Activated CD8-positive, alpha-beta T cell treated with anti-CD3 and anti-CD28 coated beads, Interleukin-2, amount 10 ng/mL, durations not matched to agents 7 days and 5 days (primary cell): ENCODE results near the gene ATP6V0C. TPM values are rescaled to one million over a fixed set of nuclear protein-coding genes. Genes with fewer than 3 reads are reported as not detected.

Experiments used
- ATAC-seq: fragments of 150-1000 bp; cut with Tn5 transposase; one replicate; pipeline ENCODE4 v1.10.0; 2021; ENCODE audit warnings: moderate library complexity
- CTCF ChIA-PET: fragments of 350-600 bp; sonication (Branson Sonifier 250); formaldehyde crosslinking; loops from one replicate; lab custom pipeline; 2021; ENCODE audit warnings: antibody characterized with exemption; lab: Charles Lee
- POLR2A ChIA-PET: fragments of 350-600 bp; sonication (Branson Sonifier 250); formaldehyde crosslinking; loops from one replicate; lab custom pipeline; 2021; ENCODE audit warnings: antibody characterized with exemption; lab: Charles Lee
- DNase-seq: peaks from one replicate; pipeline ENCODE4 v3.0.0-alpha.2; 2020
- H3K27ac Mint-ChIP-seq: one replicate; pipeline ENCODE4 v1.8.0; 2021; ENCODE audit warnings: mild to moderate bottlenecking, mixed read lengths
- H3K27me3 Mint-ChIP-seq: one replicate; pipeline ENCODE4 v1.8.0; 2021; ENCODE audit warnings: low read depth, mixed read lengths
- H3K36me3 Mint-ChIP-seq: one replicate; pipeline ENCODE4 v1.8.0; 2021; ENCODE audit warnings: low read depth, mixed read lengths
- H3K4me1 Mint-ChIP-seq: one replicate; pipeline ENCODE4 v1.8.0; 2021; ENCODE audit warnings: low read depth, mixed read lengths
- H3K4me3 Mint-ChIP-seq: one replicate; pipeline ENCODE4 v1.8.0; 2021; ENCODE audit warnings: mild to moderate bottlenecking, mixed read lengths
- H3K9me3 Mint-ChIP-seq: one replicate; pipeline ENCODE4 v1.8.0; 2022; ENCODE audit warnings: mixed read lengths; ENCODE audit not compliant: insufficient read depth
- total RNA-seq, 2 experiments: library from RNA; stranded (reverse); gene quantifications; one replicate each; pipeline ENCODE4 v1.2.3, GENCODE V29; 2021

The ATP6V0C gene
- 100 to 1,000 TPM; 105 to 110 TPM for total RNA-seq

- Mint-ChIP-seq H3K27me3 (peaks cover 3% of the 10 kb centered on the region), H3K4me3 (peak within 1 kb of the TSS; percentile 91), H3K9me3 (no peaks in the 10 kb centered on the region), H3K27ac (peak within 1 kb of the TSS; percentile 97), H3K36me3 (peaks cover 8% of the 10 kb centered on the region), H3K4me1 (peaks cover 55% of the 10 kb centered on the region)
- POLR2A ChIA-PET = interaction anchor here (0.6 to 2.0 kb wide), 15 partner anchors 9 to 306 kb away, joined by 3 to 9 read pairs (median 4); partner anchors contain the start of genes CCNF, CEMP1 and TBC1D24
- DNase-seq (peak; percentile 94), ATAC-seq (peak; percentile 86)
- CTCF ChIA-PET = interaction anchor here (1.5 kb wide), 1 partner anchor 12 kb away, joined by 7 read pairs; no protein-coding TSS in a partner anchor
Measured at GRCh38 chr16:2513405-2514332, at the start of gene ATP6V0C. Gene ATP6V0C (plus strand): TSS chr16:2513952. CDS start chr16:2514104, 152 bp downstream.

DNA sequence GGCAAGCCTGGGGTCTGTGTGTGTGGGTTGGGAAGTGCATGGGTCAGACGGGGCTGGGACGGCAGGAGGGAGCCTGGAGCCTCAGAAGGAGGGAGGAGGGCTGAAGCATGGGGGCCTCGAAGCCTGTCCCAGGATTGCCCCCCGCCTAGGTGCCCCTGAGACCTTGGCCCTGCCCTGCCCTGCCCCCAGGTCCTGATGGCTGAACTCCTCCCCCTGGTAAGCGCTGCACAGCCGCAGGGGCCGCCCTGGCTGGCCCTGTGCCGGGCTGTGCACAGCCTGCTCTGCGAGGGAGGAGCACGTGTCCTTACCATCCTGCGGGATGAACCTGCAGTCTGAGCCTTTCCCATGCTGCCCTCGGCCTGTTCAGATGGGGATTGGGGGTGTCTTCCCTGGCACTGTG, 49.4 kb upstream of the ATP6V0C start:
- no peak overlapping the region for H3K27ac Mint-ChIP-seq
- peaks cover 8% of the 10 kb centered on the region for H3K36me3 Mint-ChIP-seq
- H3K4me3 Mint-ChIP-seq = no peak overlapping the region
- no peaks in the 10 kb centered on the region for H3K9me3 Mint-ChIP-seq
- ATAC-seq (no peak), DNase-seq (no peak)
- peaks cover 15% of the 10 kb centered on the region for H3K27me3 Mint-ChIP-seq
- H3K4me1 Mint-ChIP-seq = peaks cover 10% of the 10 kb centered on the region
- ChIA-PET POLR2A (no interaction called here), CTCF (no interaction called here)

GRCh38 chr16:2465653-2466415, 47.9 kb upstream of the ATP6V0C start:
- ChIA-PET POLR2A (no interaction called here), CTCF (no interaction called here)
- Mint-ChIP-seq H3K4me3 (no peak overlapping the region), H3K36me3 (peaks cover 4% of the 10 kb centered on the region), H3K27ac (no peak overlapping the region), H3K9me3 (no peaks in the 10 kb centered on the region), H3K4me1 (peaks cover 7% of the 10 kb centered on the region), H3K27me3 (peaks cover 27% of the 10 kb centered on the region)
- no peak for DNase-seq
- ATAC-seq = no peak

- Mint-ChIP-seq H3K9me3 (no peaks in the 10 kb centered on the region), H3K27ac (no peak overlapping the region), H3K27me3 (peaks cover 29% of the 10 kb centered on the region), H3K4me1 (peaks cover 4% of the 10 kb centered on the region), H3K4me3 (no peak overlapping the region), H3K36me3 (peaks cover 4% of the 10 kb centered on the region)
- DNase-seq (no peak), ATAC-seq (no peak)
- CTCF ChIA-PET = no interaction called here
- POLR2A ChIA-PET = no interaction called here
Measured at GRCh38 chr16:2466667-2467527, 46.9 kb upstream of the ATP6V0C start.

DNA sequence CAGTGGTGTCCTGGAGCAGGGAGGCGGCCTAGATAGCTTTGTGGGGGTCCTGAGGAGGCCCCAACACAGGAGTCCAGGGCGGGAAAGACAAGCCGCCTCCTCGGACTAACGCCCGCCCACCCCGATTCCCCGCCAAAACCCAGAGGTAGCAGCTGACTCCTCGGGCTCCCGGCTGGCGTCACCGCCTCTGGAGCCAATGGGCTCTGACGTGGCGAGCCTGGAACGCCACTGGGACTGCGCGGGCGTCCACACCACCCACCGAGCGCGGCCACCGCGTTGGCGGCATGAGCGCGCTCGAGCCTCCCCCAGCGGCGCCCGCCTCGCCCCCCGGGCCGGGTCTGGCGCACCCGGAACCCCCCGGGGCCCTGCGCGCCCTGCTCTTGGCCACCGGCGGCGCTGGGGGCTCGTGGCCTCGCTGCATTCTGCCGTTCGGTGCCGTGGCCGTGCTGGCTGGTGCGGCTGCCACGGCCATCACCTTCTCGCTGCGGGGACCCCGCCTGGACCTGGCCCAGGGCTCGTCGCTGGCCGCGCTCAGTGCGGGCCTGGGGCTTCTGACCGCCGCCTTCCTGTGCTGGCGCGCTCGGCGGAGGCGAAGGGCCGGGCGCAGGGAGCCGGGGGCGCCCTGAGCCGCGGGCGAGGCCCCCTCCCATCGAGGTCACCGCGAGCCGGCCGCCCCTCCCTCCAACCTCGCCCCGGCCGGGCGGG, 46.1 kb upstream of the ATP6V0C start:
- ATAC-seq (peak; percentile 20), DNase-seq (no peak)
- peaks cover 4% of the 10 kb centered on the region for H3K4me1 Mint-ChIP-seq
- peaks cover 2% of the 10 kb centered on the region for H3K36me3 Mint-ChIP-seq
- CTCF ChIA-PET = interaction anchor here (3.3 kb wide), 1 partner anchor 34 kb away, joined by 10 read pairs; no protein-coding TSS in a partner anchor
- H3K27me3 Mint-ChIP-seq = peaks cover 31% of the 10 kb centered on the region
- POLR2A ChIA-PET = no interaction called here
- no peaks in the 10 kb centered on the region for H3K9me3 Mint-ChIP-seq
- H3K27ac Mint-ChIP-seq = no peak overlapping the region
- no peak overlapping the region for H3K4me3 Mint-ChIP-seq

GRCh38 chr16:2468233-2468724, 45.5 kb upstream of the ATP6V0C start:
- Mint-ChIP-seq H3K4me3 (peak overlapping the region; percentile 18), H3K27me3 (peaks cover 36% of the 10 kb centered on the region), H3K4me1 (peaks cover 9% of the 10 kb centered on the region), H3K27ac (no peak overlapping the region), H3K9me3 (no peaks in the 10 kb centered on the region), H3K36me3 (no peaks in the 10 kb centered on the region)
- POLR2A ChIA-PET = interaction anchor here (0.9 kb wide), 1 partner anchor 38 kb away, joined by 3 read pairs; the partner anchor contains the start of gene CCNF
- CTCF ChIA-PET = interaction anchor here (3.3 kb wide), 1 partner anchor 33 kb away, joined by 10 read pairs; no protein-coding TSS in a partner anchor
- no peak for DNase-seq
- ATAC-seq = peak; percentile 35

- DNase-seq (no peak), ATAC-seq (no peak)
- peaks cover 38% of the 10 kb centered on the region for H3K27me3 Mint-ChIP-seq
- CTCF ChIA-PET = interaction anchor here (3.3 kb wide), 1 partner anchor 32 kb away, joined by 10 read pairs; no protein-coding TSS in a partner anchor
- peaks cover 11% of the 10 kb centered on the region for H3K4me1 Mint-ChIP-seq
- H3K9me3 Mint-ChIP-seq = no peaks in the 10 kb centered on the region
- H3K4me3 Mint-ChIP-seq = peak overlapping the region; percentile 18
- no peaks in the 10 kb centered on the region for H3K36me3 Mint-ChIP-seq
- POLR2A ChIA-PET = interaction anchor here (0.9 to 3.2 kb wide), 2 partner anchors 8 to 39 kb away, joined by 3 to 14 read pairs; partner anchors contain the start of genes CCNF and TEDC2
- H3K27ac Mint-ChIP-seq = no peak overlapping the region
Measured at GRCh38 chr16:2468725-2469398, 44.9 kb upstream of the ATP6V0C start.

GRCh38 chr16:2469399-2470233, 44.1 kb upstream of the ATP6V0C start:
- no peak for DNase-seq
- H3K4me1 Mint-ChIP-seq = peaks cover 11% of the 10 kb centered on the region
- H3K4me3 Mint-ChIP-seq = no peak overlapping the region
- ChIA-PET POLR2A (interaction anchor here (0.9 to 3.2 kb wide), 2 partner anchors 9 to 40 kb away, joined by 3 to 14 read pairs; partner anchors contain the start of genes CCNF and TEDC2), CTCF (interaction anchor here (1.4 to 3.3 kb wide), 3 partner anchors 10 to 32 kb away, joined by 3 to 10 read pairs (median 4); partner anchors contain the start of gene TEDC2)
- peaks cover 38% of the 10 kb centered on the region for H3K27me3 Mint-ChIP-seq
- no peak for ATAC-seq
- H3K36me3 Mint-ChIP-seq = no peaks in the 10 kb centered on the region
- H3K27ac Mint-ChIP-seq = peak overlapping the region; percentile 41
- H3K9me3 Mint-ChIP-seq = no peaks in the 10 kb centered on the region

GRCh38 chr16:2470234-2470601, 43.5 kb upstream of the ATP6V0C start:
- no peak for ATAC-seq

More at GRCh38 chr16:2470234-2470601, 43.5 kb upstream of the ATP6V0C start:
- Mint-ChIP-seq H3K4me3 (no peak overlapping the region), H3K27ac (no peak overlapping the region), H3K9me3 (no peaks in the 10 kb centered on the region), H3K36me3 (no peaks in the 10 kb centered on the region), H3K4me1 (peaks cover 11% of the 10 kb centered on the region), H3K27me3 (peaks cover 38% of the 10 kb centered on the region)
- no peak for DNase-seq
- CTCF ChIA-PET = interaction anchor here (1.4 to 3.3 kb wide), 3 partner anchors 11 to 31 kb away, joined by 3 to 10 read pairs (median 4); partner anchors contain the start of gene TEDC2
- POLR2A ChIA-PET = interaction anchor here (3.2 kb wide), 1 partner anchor 10 kb away, joined by 14 read pairs; the partner anchor contains the start of gene TEDC2
